Esophagus squamous epithelium (tissue), 5 donors: ENCODE results near the gene PHIP. TPM values are rescaled to one million over a fixed set of nuclear protein-coding genes. Genes with fewer than 3 reads are reported as not detected.

Source experiments
- DNase-seq: peaks from one replicate; lab custom pipeline; 2025; lab: John Stamatoyannopoulos, UW
- H3K27ac ChIP-seq, 4 donors: fragments of 200-600 bp; sonication (generic); one replicate each; pipeline ENCODE4 v1.5.1; 2016 to 2019; ENCODE audit warnings: mild to moderate bottlenecking in 1 of 4
- H3K27me3 ChIP-seq, 4 donors: fragments of 200-600 bp; sonication (generic); 1 replicate in 3 of 4; 2 replicates in 1 of 4; pipeline versions ENCODE4 v1.5.1 to v1.6.0; 2017 to 2021; ENCODE audit warnings: antibody characterized with exemption in 1 of 4
- H3K36me3 ChIP-seq, 3 donors: fragments of 200-600 bp; sonication (generic); one replicate each; pipeline ENCODE4 v1.5.1; 2016 to 2019
- H3K4me1 ChIP-seq, 3 donors: fragments of 200-600 bp; sonication (generic); one replicate each; pipeline ENCODE4 v1.5.1; 2017 to 2019
- H3K4me3 ChIP-seq, 4 donors: fragments of 200-600 bp; sonication (generic); 1 replicate in 3 of 4; 2 replicates in 1 of 4; pipeline ENCODE4 v1.5.1; 2016 to 2019; ENCODE audit warnings: mild to moderate bottlenecking in 2 of 4, moderate library complexity in 1 of 4
- H3K9me3 ChIP-seq, 3 donors: fragments of 200-600 bp; sonication (generic); one replicate each; pipeline ENCODE4 v1.5.1; 2016 to 2019
- POLR2A ChIP-seq, 4 donors: fragments of 450-650 bp; IDR thresholded peaks; one replicate each; pipeline ENCODE4 v1.6.1; 2017; ENCODE audit warnings: antibody characterized with exemption in 4 of 4, mild to moderate bottlenecking in 4 of 4, moderate library complexity in 3 of 4
- WGBS, 2 donors: methylation state at CpG; one replicate each; pipeline ENCODE4 v1.1.5; 2018; 5-methylcytosine and 5-hydroxymethylcytosine counted together
- intact Hi-C: fragments of 100-400 bp; cut with DNase I; formaldehyde crosslinking; loops from one replicate; pipeline ENCODE4 v1.15.0; 2022
- total RNA-seq, 4 donors: library from RNA; depleted of rRNA; stranded (reverse); fragments of >200 nt; gene quantifications; one replicate each; pipeline ENCODE4 v1.1.0, GENCODE V29; 2016
- TF ChIP-seq, protein P1 (sequence below), 6 experiments: fragments of 450-650 bp in 4 of 6; fragments of 200-600 bp in 2 of 6; sonication (generic) in 2 of 6; IDR thresholded peaks; one replicate each; pipeline ENCODE4 v1.5.1; 2016 to 2019; ENCODE audit warnings: antibody characterized with exemption in 6 of 6, mild to moderate bottlenecking in 4 of 6, moderate library complexity in 4 of 6
- donor health status: DM: yes; HTN: yes; CAD: no.

The PHIP gene
- total RNA-seq, 4 donors from 2014 or later: 11.5 to 24.0 (median 17.1) TPM

DNA sequence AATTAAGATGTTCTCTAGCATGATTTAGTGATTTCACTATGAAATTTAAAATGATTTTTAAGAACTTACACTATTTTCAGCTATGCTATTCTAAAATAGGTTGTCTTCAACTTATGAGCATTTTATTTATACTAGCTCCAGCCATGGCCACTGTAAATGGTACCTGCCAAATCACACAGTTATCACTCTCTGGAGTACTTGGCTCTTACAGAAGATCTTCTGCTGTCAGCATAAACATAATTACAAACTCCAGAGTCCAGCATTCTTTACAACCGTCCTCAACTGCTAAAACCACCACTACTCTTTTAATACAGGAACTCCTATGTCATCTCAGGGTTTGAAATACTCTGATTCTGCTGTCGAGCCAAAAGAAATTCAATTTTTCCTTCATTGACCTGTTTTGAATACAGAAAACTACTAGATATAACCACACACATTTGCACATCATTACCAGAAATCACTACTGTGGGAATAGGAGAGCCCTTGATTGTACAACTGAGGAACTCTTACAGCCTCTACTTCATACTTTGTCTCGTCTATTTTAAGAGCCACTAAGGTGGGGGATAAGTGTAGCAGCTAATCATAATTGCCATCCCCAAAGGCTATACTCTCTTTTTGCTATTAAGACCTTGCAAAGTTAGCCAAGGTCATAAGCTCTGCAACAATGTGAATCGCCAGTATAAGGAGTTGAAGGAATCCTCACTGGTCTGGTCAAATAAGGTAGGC, 93.7 kb downstream of the PHIP start:
- H3K36me3 ChIP-seq: peaks cover 0 to 100% (median 9%) of the 10 kb centered on the region in 3 donors
- 87 to 94% methylated on average over 4 of the region's 4 CpGs for WGBS, 2 donors

DNA sequence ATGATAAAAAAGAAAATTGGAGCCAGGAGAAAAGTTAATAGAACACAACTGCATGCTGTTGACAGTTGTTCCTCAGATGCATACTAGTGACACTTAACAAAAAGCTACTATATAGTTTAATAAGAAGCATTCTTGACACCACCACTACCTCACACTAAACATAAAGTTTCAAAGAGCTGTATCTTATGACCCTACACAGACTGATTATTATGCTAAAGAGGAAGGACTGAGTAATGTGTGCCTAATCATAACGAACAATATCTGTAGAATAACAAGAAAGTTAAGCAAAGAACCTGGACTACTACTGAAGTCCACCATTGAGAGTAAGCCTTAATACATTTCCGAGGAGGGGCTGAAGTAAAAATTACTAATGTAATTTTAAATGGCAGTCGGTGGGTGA, 110.9 kb downstream of the PHIP start:
- H3K27me3 ChIP-seq: no peaks in the 10 kb centered on the region
- H3K4me3 ChIP-seq: no peak overlapping the region
- no peak for TF ChIP-seq POLR2A (IDR thresholded peaks at IDR 0.05)
- TF ChIP-seq, protein P1, sequence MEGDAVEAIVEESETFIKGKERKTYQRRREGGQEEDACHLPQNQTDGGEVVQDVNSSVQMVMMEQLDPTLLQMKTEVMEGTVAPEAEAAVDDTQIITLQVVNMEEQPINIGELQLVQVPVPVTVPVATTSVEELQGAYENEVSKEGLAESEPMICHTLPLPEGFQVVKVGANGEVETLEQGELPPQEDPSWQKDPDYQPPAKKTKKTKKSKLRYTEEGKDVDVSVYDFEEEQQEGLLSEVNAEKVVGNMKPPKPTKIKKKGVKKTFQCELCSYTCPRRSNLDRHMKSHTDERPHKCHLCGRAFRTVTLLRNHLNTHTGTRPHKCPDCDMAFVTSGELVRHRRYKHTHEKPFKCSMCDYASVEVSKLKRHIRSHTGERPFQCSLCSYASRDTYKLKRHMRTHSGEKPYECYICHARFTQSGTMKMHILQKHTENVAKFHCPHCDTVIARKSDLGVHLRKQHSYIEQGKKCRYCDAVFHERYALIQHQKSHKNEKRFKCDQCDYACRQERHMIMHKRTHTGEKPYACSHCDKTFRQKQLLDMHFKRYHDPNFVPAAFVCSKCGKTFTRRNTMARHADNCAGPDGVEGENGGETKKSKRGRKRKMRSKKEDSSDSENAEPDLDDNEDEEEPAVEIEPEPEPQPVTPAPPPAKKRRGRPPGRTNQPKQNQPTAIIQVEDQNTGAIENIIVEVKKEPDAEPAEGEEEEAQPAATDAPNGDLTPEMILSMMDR (IDR thresholded peaks at IDR 0.05): no peak
- H3K27ac ChIP-seq: no peak overlapping the region
- no peak for DNase-seq
- H3K9me3 ChIP-seq: no peaks in the 10 kb centered on the region
- peaks cover 0 to 96% (median 8%) of the 10 kb centered on the region in 3 donors for H3K36me3 ChIP-seq
- intact Hi-C loops: no loop called here
- H3K4me1 ChIP-seq: no peaks in the 10 kb centered on the region
- WGBS, 2 donors: 80 to 81% methylated on average over 3 of the region's 3 CpGs

More for the DNA sequence above, 93.7 kb downstream of the PHIP start:
- no peaks in the 10 kb centered on the region for H3K4me1 ChIP-seq
- intact Hi-C loops: no loop called here
- no peak overlapping the region for H3K27ac ChIP-seq
- H3K4me3 ChIP-seq: no peak overlapping the region
- DNase-seq: no peak
- H3K9me3 ChIP-seq: no peaks in the 10 kb centered on the region
- no peaks in the 10 kb centered on the region for H3K27me3 ChIP-seq
- TF ChIP-seq, protein P1 (IDR thresholded peaks at IDR 0.05): no peak
- TF ChIP-seq POLR2A (IDR thresholded peaks at IDR 0.05): no peak

DNA sequence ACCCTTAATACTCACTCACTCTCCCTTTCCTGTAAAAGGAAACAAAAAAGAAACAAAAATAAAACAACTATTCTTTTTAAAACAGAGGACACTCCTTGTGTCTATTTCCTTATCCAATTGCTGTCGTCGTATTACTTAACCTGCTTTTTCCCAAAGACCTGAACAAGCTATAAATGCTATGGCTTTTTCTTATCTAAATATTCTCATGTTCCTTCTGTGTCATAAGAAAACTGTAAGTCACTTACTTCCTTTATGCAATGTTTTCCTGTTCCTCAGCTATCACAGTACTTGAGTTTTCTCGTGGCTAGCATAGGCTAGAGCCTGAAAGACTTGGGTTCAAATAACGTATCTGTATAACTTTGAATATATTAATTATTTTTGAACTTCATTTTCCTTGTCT, 111.5 kb downstream of the PHIP start:
- peaks cover 0 to 97% (median 8%) of the 10 kb centered on the region in 3 donors for H3K36me3 ChIP-seq
- intact Hi-C loops: no loop called here

DNA sequence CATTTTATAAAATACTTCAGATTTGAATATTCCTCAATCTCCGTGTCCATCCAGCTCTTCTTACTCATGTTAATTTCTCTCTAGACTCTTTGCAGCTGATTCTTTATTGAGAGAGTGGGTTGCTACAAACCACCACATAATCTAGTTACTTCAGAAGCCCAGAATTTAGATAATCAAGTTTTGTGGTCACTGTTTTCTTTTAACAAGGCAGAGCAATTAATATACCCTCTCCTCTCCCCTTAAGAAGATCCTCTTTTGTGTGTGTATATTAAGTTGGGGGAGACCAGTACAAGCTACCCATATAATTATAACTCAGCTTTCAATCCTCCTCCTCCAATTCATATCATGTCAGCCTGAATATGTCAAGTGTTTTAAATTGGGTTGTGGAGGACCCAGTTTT, 115.6 kb downstream of the PHIP start:
- H3K9me3 ChIP-seq: no peaks in the 10 kb centered on the region
- peaks cover 0 to 99% (median 8%) of the 10 kb centered on the region in 3 donors for H3K36me3 ChIP-seq
- TF ChIP-seq, protein P1 (IDR thresholded peaks at IDR 0.05): no peak
- TF ChIP-seq POLR2A (IDR thresholded peaks at IDR 0.05): no peak
- intact Hi-C loops: no loop called here
- H3K4me1 ChIP-seq: no peaks in the 10 kb centered on the region
- H3K27me3 ChIP-seq: no peaks in the 10 kb centered on the region
- DNase-seq: no peak
- 82 to 96% methylated on average over 1 of the region's 1 CpG for WGBS, 2 donors
- H3K4me3 ChIP-seq: no peak overlapping the region
- H3K27ac ChIP-seq: no peak overlapping the region

More for the DNA sequence above, 111.5 kb downstream of the PHIP start:
- no peaks in the 10 kb centered on the region for H3K9me3 ChIP-seq
- WGBS, 2 donors: 87 to 88% methylated on average over 4 of the region's 4 CpGs
- H3K27ac ChIP-seq: no peak overlapping the region
- H3K4me1 ChIP-seq: no peaks in the 10 kb centered on the region
- no peak for TF ChIP-seq POLR2A (IDR thresholded peaks at IDR 0.05)
- TF ChIP-seq, protein P1 (IDR thresholded peaks at IDR 0.05): no peak
- no peak for DNase-seq
- H3K27me3 ChIP-seq: no peaks in the 10 kb centered on the region
- H3K4me3 ChIP-seq: no peak overlapping the region

DNA sequence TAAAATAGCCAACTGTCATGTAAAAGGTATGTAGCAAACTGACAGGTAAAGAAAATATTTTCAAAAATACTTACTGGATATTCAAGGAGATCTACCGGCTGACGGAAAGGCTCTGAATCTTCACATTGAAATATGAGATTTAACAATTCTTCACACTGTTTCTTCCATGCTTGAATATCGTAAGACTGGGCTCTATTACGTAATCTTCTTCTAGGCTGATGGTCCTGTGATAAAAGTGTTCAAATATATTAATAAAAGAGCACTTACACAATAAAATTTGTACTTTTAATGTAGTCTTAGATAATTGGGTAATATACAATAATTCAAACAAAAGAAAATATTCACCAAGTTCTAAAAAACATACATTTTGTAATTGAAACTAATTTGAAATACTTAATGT, 123.3 kb downstream of the PHIP start:
- H3K4me3 ChIP-seq: no peak overlapping the region
- H3K4me1 ChIP-seq: no peaks in the 10 kb centered on the region
- 97 to 98% methylated on average over 4 of the region's 4 CpGs for WGBS, 2 donors
- H3K36me3 ChIP-seq: peaks cover 7 to 96% (median 13%) of the 10 kb centered on the region in 3 donors
- H3K27me3 ChIP-seq: no peaks in the 10 kb centered on the region
- intact Hi-C loops: no loop called here
- DNase-seq: no peak
- no peak for TF ChIP-seq POLR2A (IDR thresholded peaks at IDR 0.05)
- TF ChIP-seq, protein P1 (IDR thresholded peaks at IDR 0.05): no peak
- H3K9me3 ChIP-seq: peaks cover 0 to 2% (median 0%) of the 10 kb centered on the region in 3 donors
- no peak overlapping the region for H3K27ac ChIP-seq
